Activated T-helper 1 cell treated with anti-CD3 and anti-CD28 coated beads, Interleukin-12 subunit alpha, Interleukin-12 subunit beta, Interleukin-2, Interleukin-4 antibody, amounts not matched to agents 30 ng/mL and 10 ng/mL and 1 ng/mL, durations not matched to agents 14 hours and 24 hours and 36 hours (primary cell): ENCODE data around the gene ZNF43. TPM values are rescaled to one million over a fixed set of nuclear protein-coding genes. Genes with fewer than 3 reads are reported as not detected.
A peak's percentile ranks its signal among the peaks of the same experiment; 100 is the strongest.
"Not testable (repeated sequence)": the region's sequence is repeated elsewhere in the genome, so short reads cannot be mapped to it uniquely, and the experiment has no call there.

Source experiments
- DNase-seq: peaks from one replicate; pipeline ENCODE4 v3.0.0; 2021; ENCODE audit warnings: low spot score
- H3K27ac Mint-ChIP-seq: one replicate; pipeline ENCODE4 v1.8.0; 2021; ENCODE audit warnings: mild to moderate bottlenecking, mixed read lengths
- H3K27me3 Mint-ChIP-seq: one replicate; pipeline ENCODE4 v1.8.0; 2022; ENCODE audit warnings: mild to moderate bottlenecking, moderate library complexity, mixed read lengths; ENCODE audit not compliant: insufficient read depth
- H3K36me3 Mint-ChIP-seq: one replicate; pipeline ENCODE4 v1.8.0; 2021; ENCODE audit warnings: low read depth, mixed read lengths
- H3K4me1 Mint-ChIP-seq: one replicate; pipeline ENCODE4 v1.8.0; 2021; ENCODE audit warnings: low read depth, mixed read lengths
- H3K4me3 Mint-ChIP-seq: one replicate; pipeline ENCODE4 v1.8.0; 2021; ENCODE audit warnings: mild to moderate bottlenecking, moderate library complexity, mixed read lengths
- H3K9me3 Mint-ChIP-seq: one replicate; pipeline ENCODE4 v1.8.0; 2021; ENCODE audit warnings: mixed read lengths
- intact Hi-C: fragments of 100-400 bp; cut with micrococcal nuclease; formaldehyde crosslinking; loops from one replicate; pipeline ENCODE4 v1.15.1; 2024
- total RNA-seq: library from RNA; stranded (reverse); gene quantifications from 2 replicates; pipeline ENCODE4 v1.2.3, GENCODE V29; 2022

Gene ZNF43
- 29.9 and 30.5 TPM in 2 replicates for total RNA-seq

GRCh38 chr19:21835810-21836444 lies at the start of gene ZNF43:
Gene ZNF43, minus strand, starts transcription at chr19:21836182. Its CDS starts 144 bp downstream, at chr19:21836038.
- H3K27me3 Mint-ChIP-seq: peaks cover 2% of the 10 kb centered on the region

DNA sequence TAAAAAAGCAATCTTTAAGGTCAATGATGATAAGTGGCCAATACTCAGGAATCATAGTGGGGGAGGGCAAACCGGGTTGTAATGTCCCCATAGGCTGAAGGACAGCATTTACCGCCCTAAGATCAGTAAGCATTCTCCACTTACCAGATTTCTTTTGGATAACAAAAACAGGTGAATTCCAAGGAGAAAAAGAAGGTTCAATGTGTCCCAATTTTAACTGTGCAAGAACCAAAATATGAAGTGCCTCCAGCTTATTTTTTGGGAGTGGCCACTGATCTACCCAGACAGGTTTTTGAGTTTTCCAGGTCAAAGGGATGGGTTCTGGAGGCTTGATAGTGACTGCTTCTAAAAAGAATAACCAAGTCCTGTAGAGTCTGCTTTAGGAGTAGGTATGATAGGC lies 49.5 kb upstream of the ZNF43 start:
- intact Hi-C loops, H3K36me3 Mint-ChIP-seq, H3K4me3 Mint-ChIP-seq, H3K4me1 Mint-ChIP-seq, H3K27ac Mint-ChIP-seq, DNase-seq, H3K27me3 Mint-ChIP-seq: not testable (repeated sequence)
- peaks cover 60% of the 10 kb centered on the region for H3K9me3 Mint-ChIP-seq

More at GRCh38 chr19:21835810-21836444, at the start of gene ZNF43:
- Mint-ChIP-seq H3K4me3 (peak within 1 kb of the TSS; percentile 98), H3K36me3 (peaks cover 48% of the 10 kb centered on the region), H3K4me1 (peaks cover 2% of the 10 kb centered on the region), H3K9me3 (peaks cover 27% of the 10 kb centered on the region), H3K27ac (peak within 1 kb of the TSS; percentile 98)
- intact Hi-C loops: loop anchor here (1.0 to 10.0 kb wide), 10 partner anchors 16 to 1559 kb away; partner anchors contain the start of genes ZNF100, ZNF257, ZNF429 and ZNF430
- peak; percentile 87 for DNase-seq

GRCh38 chr19:21884786-21885185 lies 48.8 kb upstream of the ZNF43 start:
- H3K27me3 Mint-ChIP-seq, H3K36me3 Mint-ChIP-seq, H3K4me3 Mint-ChIP-seq, DNase-seq, H3K4me1 Mint-ChIP-seq, intact Hi-C loops, H3K27ac Mint-ChIP-seq: not testable (repeated sequence)
- H3K9me3 Mint-ChIP-seq: peaks cover 67% of the 10 kb centered on the region

DNA sequence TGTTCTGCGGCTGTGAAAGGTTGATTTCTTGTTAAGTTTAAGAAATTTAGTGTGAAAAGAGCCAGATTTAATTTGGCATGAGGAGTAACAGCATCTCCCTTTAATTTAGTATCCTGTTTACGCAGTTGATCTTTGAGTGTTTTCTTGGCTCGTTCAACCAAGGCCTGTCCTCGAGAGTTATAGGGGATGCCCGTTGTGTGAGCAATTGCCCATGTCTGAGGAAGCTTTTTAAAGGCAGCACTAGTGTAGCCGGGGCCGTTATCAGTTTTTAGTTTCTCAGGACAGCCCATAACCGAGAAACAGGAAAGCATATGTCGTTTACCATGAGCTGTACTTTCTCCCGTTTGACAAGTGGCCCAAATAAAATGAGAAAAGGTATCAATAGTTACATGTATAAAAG lies 47.5 kb upstream of the ZNF43 start:
- intact Hi-C loops: no loop called here
- Mint-ChIP-seq H3K4me3 (no peak overlapping the region), H3K4me1 (no peaks in the 10 kb centered on the region), H3K36me3 (no peaks in the 10 kb centered on the region), H3K27me3 (no peaks in the 10 kb centered on the region), H3K9me3 (peaks cover 68% of the 10 kb centered on the region), H3K27ac (no peak overlapping the region)
- DNase-seq: no peak

DNA sequence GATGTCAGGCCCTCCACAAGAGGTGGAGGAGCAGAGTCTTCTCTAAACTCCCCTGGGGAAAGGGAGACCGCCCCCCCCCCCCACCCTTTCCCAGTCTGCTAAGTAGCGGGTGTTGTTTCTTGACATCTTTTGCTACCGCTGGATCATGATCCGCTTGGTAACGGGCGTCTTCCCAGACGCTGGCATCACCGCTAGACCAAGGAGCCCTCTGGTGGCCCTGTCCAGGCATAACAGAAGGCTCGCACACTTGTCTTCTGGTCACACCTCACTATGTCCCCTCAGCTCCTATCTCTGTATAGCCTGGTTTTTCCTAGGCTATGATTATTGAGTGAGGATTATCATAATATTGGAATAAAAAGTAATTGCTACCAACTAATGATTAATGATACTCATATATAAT lies 44.8 kb upstream of the ZNF43 start:
- H3K4me1 Mint-ChIP-seq, H3K27ac Mint-ChIP-seq, intact Hi-C loops, DNase-seq, H3K27me3 Mint-ChIP-seq, H3K36me3 Mint-ChIP-seq, H3K4me3 Mint-ChIP-seq: not testable (repeated sequence)
- peaks cover 67% of the 10 kb centered on the region for H3K9me3 Mint-ChIP-seq

DNA sequence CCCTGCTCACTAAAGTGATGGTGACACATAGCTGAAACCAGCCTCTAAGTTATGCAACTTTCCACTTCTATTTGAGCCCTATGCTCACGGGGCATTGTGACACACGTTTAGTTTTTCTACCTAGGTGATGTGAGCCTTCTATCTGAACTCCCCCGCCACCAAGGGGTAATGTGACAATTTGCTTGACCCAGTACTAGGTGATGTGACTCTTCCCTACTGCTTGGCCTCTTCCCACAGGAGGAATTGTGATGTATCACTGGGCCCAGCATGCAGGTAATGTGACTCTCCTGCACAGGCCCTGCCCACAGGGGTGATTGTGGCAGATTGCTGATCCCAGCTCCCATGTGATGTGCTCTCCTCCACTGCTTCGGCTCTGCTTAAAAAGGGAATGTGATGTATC lies 42.7 kb upstream of the ZNF43 start:
- Mint-ChIP-seq H3K4me1 (no peaks in the 10 kb centered on the region), H3K36me3 (no peaks in the 10 kb centered on the region), H3K27me3 (no peaks in the 10 kb centered on the region), H3K9me3 (peaks cover 52% of the 10 kb centered on the region), H3K4me3 (no peak overlapping the region), H3K27ac (no peak overlapping the region)
- DNase-seq: no peak
- intact Hi-C loops: no loop called here

GRCh38 chr19:21877976-21878375 lies 42.0 kb upstream of the ZNF43 start:
- Mint-ChIP-seq H3K9me3 (peaks cover 45% of the 10 kb centered on the region), H3K4me1 (no peaks in the 10 kb centered on the region), H3K36me3 (no peaks in the 10 kb centered on the region), H3K4me3 (no peak overlapping the region), H3K27ac (no peak overlapping the region), H3K27me3 (no peaks in the 10 kb centered on the region)
- intact Hi-C loops: no loop called here
- DNase-seq: no peak

DNA sequence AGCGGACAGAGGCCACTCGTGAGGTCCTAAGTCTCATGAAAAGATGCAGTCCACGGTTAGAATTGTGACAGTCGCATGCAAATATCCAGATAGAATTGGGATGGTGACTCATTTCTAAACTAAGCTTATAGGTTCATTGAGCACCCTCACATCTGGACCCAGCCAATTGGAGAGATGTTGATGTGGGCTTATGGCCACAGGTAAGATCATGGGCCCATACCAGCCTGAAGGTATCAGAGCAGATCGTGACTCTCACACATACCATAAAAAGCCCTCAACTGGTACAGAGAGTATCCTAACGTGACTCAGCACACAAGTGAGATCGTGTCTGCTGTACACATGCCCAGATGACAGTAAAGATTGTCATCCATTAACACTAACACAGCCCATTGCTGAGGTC lies 40.6 kb upstream of the ZNF43 start:
- H3K4me3 Mint-ChIP-seq, DNase-seq, H3K27ac Mint-ChIP-seq, H3K27me3 Mint-ChIP-seq, H3K36me3 Mint-ChIP-seq, intact Hi-C loops, H3K4me1 Mint-ChIP-seq: not testable (repeated sequence)
- peaks cover 43% of the 10 kb centered on the region for H3K9me3 Mint-ChIP-seq

GRCh38 chr19:21856773-21857514 lies 21.0 kb upstream of the ZNF43 start:
- Mint-ChIP-seq H3K9me3 (peaks cover 31% of the 10 kb centered on the region), H3K36me3 (peaks cover 2% of the 10 kb centered on the region), H3K27me3 (no peaks in the 10 kb centered on the region), H3K27ac (no peak overlapping the region), H3K4me3 (no peak overlapping the region), H3K4me1 (peaks cover 7% of the 10 kb centered on the region)
- intact Hi-C loops: no loop called here
- no peak for DNase-seq

- Mint-ChIP-seq H3K27me3 (no peaks in the 10 kb centered on the region), H3K4me3 (peak overlapping the region; percentile 90), H3K4me1 (peaks cover 21% of the 10 kb centered on the region), H3K36me3 (peaks cover 29% of the 10 kb centered on the region), H3K9me3 (peaks cover 39% of the 10 kb centered on the region), H3K27ac (peak overlapping the region; percentile 87)
- peak; percentile 80 for DNase-seq
- intact Hi-C loops: loop anchor here (1.0 to 5.0 kb wide), 6 partner anchors 15 to 1074 kb away; partner anchors contain the start of genes ZNF100, ZNF429, ZNF43 and ZNF493
Measured at GRCh38 chr19:21851596-21852345, 15.8 kb upstream of the ZNF43 start.

GRCh38 chr19:21850656-21851255 lies 14.8 kb upstream of the ZNF43 start:
- Mint-ChIP-seq H3K27ac (no peak overlapping the region), H3K4me1 (peaks cover 21% of the 10 kb centered on the region), H3K27me3 (no peaks in the 10 kb centered on the region), H3K9me3 (peaks cover 39% of the 10 kb centered on the region), H3K36me3 (peaks cover 39% of the 10 kb centered on the region), H3K4me3 (peak overlapping the region; percentile 90)
- no peak for DNase-seq
- intact Hi-C loops: loop anchor here (5.0 kb wide), 3 partner anchors 343 to 1073 kb away; partner anchors contain the start of genes ZNF429, ZNF66 and ZNF714

DNA sequence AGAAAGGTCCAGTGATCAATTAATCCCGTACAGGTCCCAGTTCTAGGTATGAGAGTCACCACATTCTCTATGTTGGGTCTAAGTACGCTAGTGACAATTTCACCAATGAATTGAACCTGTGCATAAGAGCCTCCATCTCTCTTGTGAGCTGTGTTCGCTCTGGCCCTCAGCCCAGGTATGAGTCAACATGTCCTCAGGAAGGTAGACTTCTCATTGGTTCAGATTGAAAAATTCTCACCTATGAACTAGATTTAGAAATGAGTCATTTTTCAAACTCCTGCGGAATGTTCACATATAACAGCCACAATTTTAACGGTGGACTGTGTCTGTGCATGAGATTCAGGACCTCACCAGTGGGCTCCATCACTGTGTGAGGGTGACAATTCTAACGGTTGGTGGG lies 12.7 kb upstream of the ZNF43 start:
- intact Hi-C loops: no loop called here
- Mint-ChIP-seq H3K9me3 (peaks cover 36% of the 10 kb centered on the region), H3K27me3 (no peaks in the 10 kb centered on the region), H3K4me1 (peaks cover 21% of the 10 kb centered on the region), H3K36me3 (peaks cover 53% of the 10 kb centered on the region), H3K27ac (no peak overlapping the region), H3K4me3 (no peak overlapping the region)
- no peak for DNase-seq
